KMS-11 (cell line): ENCODE data around the gene SPATA16.

Source experiments
- H2AFZ ChIP-seq: fragments of 200-600 bp; sonication (generic); 2 replicates; pipeline ENCODE4 v1.6.1; 2016; ENCODE audit warnings: antibody characterized with exemption, mixed run types, low read depth
- H3K27ac ChIP-seq: fragments of 200-600 bp; sonication (generic); 2 replicates; pipeline ENCODE4 v1.6.1; 2016; ENCODE audit warnings: mild to moderate bottlenecking, mixed run types
- H3K27me3 ChIP-seq: fragments of 200-600 bp; sonication (generic); 2 replicates; pipeline ENCODE4 v1.6.1; 2017; ENCODE audit warnings: mild to moderate bottlenecking, low read depth, mixed run types, moderate library complexity; ENCODE audit not compliant: insufficient read depth
- H3K36me3 ChIP-seq: fragments of 200-600 bp; sonication (generic); 2 replicates; pipeline ENCODE4 v1.6.1; 2017; ENCODE audit warnings: mild to moderate bottlenecking, mixed run types; ENCODE audit not compliant: insufficient read depth
- H3K4me1 ChIP-seq: fragments of 200-600 bp; sonication (generic); 2 replicates; pipeline ENCODE4 v1.6.1; 2016; ENCODE audit warnings: mild to moderate bottlenecking, low read depth, mixed run types; ENCODE audit not compliant: poor library complexity, severe bottlenecking
- H3K4me2 ChIP-seq: fragments of 200-600 bp; sonication (generic); 2 replicates; pipeline ENCODE4 v1.7.0; 2016; ENCODE audit warnings: mild to moderate bottlenecking, mixed run types
- H3K4me3 ChIP-seq: fragments of 200-600 bp; sonication (generic); IDR thresholded peaks from 2 replicates; pipeline ENCODE4 v1.6.1; 2017; ENCODE audit warnings: low read depth, low read length, mixed read lengths; ENCODE audit not compliant: insufficient read depth
- H3K79me2 ChIP-seq: fragments of 200-600 bp; sonication (generic); 2 replicates; pipeline ENCODE4 v1.6.1; 2016; ENCODE audit warnings: low read depth, mixed run types; ENCODE audit not compliant: insufficient read depth
- H3K9ac ChIP-seq: fragments of 200-600 bp; sonication (generic); 2 replicates; pipeline ENCODE4 v1.6.1; 2016; ENCODE audit warnings: mild to moderate bottlenecking, mixed run types
- H4K20me1 ChIP-seq: fragments of 200-600 bp; sonication (generic); 2 replicates; pipeline ENCODE4 v1.6.1; 2016; ENCODE audit warnings: mild to moderate bottlenecking, mixed run types; ENCODE audit not compliant: insufficient read depth
- TF ChIP-seq, protein P1 (sequence below): fragments of 200-600 bp; sonication (generic); conservative IDR thresholded peaks from 2 replicates; pipeline ENCODE4 v1.6.1; 2017; ENCODE audit warnings: low read depth, mild to moderate bottlenecking, antibody characterized with exemption, low read length, moderate library complexity, mixed read lengths

SPATA16 gene

DNA sequence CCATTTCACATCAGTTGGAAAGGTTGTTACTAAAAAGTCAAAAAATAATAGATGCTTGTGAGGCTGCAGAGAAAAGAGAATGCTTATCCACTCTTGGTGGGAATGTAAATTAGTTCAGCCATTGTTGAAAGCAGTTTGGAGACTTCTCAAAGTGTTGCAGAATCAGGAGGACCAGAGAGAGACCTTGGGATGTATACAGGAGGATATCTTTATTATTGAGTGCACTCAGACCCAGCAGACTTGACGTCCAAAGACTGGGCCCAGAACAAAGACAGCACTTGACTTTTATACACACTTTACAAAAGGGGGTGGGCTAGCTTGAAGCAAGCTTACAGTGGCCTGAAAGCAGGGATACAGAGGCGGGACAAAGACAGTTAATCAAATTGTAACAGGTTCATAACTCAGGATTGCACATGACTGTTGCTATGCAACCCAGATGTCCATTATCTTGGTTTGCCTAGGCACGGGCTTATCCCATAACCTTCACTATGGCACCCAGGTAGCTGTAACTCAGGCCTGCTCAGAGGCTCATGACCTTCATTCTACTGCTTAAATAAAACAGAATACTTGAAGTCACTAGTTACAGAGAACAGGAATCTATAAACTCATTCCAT lies 127.7 kb downstream of the SPATA16 start:
- Histone ChIP-seq H3K4me3 (no peak overlapping the region), H3K36me3 (no peaks in the 10 kb centered on the region), H3K4me1 (no peaks in the 10 kb centered on the region), H3K27me3 (no peaks in the 10 kb centered on the region), H2AFZ (no peak overlapping the region), H3K79me2 (no peaks in the 10 kb centered on the region), H3K9ac (no peak overlapping the region), H4K20me1 (no peaks in the 10 kb centered on the region), H3K4me2 (no peak overlapping the region), H3K27ac (no peak overlapping the region)
- TF ChIP-seq, protein P1, sequence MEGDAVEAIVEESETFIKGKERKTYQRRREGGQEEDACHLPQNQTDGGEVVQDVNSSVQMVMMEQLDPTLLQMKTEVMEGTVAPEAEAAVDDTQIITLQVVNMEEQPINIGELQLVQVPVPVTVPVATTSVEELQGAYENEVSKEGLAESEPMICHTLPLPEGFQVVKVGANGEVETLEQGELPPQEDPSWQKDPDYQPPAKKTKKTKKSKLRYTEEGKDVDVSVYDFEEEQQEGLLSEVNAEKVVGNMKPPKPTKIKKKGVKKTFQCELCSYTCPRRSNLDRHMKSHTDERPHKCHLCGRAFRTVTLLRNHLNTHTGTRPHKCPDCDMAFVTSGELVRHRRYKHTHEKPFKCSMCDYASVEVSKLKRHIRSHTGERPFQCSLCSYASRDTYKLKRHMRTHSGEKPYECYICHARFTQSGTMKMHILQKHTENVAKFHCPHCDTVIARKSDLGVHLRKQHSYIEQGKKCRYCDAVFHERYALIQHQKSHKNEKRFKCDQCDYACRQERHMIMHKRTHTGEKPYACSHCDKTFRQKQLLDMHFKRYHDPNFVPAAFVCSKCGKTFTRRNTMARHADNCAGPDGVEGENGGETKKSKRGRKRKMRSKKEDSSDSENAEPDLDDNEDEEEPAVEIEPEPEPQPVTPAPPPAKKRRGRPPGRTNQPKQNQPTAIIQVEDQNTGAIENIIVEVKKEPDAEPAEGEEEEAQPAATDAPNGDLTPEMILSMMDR, result no peak

DNA sequence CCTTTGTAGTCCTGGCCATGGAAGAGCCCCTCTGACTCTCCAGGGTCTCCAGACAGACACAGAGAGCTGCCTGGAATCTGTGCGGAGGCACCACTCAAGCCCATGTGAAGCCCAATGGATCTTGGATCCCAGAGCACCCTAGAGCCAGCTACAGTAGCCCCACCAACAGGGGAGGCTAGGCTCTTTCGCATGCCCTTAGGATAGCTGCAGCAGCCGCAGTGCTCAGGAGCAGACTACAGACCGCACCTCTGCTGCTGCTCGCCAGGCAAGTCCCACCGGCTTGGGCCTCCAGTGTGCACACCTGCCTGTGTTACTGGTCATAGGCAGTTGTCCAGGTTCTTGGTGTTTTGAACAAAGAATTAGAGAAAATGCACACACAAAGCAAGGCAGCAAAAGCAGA lies 131.6 kb downstream of the SPATA16 start:
- no peaks in the 10 kb centered on the region for H3K27me3 ChIP-seq
- TF ChIP-seq, protein P1, result no peak
- H3K79me2 ChIP-seq, result no peaks in the 10 kb centered on the region
- no peak overlapping the region for H3K27ac ChIP-seq
- no peaks in the 10 kb centered on the region for H3K4me1 ChIP-seq
- H3K9ac ChIP-seq, result no peak overlapping the region
- no peaks in the 10 kb centered on the region for H3K36me3 ChIP-seq
- H2AFZ ChIP-seq, result no peak overlapping the region
- no peaks in the 10 kb centered on the region for H4K20me1 ChIP-seq
- H3K4me2 ChIP-seq, result no peak overlapping the region
- H3K4me3 ChIP-seq, result no peak overlapping the region

DNA sequence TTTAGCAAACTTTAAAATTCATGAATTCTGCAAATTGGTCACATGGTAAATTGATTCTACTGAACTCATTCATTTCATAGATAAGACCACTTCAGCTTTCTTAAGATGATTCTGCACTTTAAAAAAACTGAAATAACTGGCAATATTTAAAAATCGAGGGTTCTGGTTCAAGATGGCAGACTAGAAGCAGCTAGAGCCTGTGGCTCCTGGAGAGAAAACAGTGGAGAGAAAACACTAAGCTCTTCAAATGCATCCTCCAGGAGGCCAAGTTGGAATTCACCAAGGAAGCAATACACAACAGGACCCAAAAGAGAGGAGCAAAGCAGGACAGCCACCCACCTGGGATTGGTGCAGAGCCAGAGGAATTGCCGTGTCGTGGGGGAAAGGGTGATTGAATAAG lies 132.1 kb downstream of the SPATA16 start:
- no peaks in the 10 kb centered on the region for H4K20me1 ChIP-seq
- TF ChIP-seq, protein P1, result no peak
- H3K27me3 ChIP-seq, result no peaks in the 10 kb centered on the region
- no peak overlapping the region for H3K9ac ChIP-seq
- H3K36me3 ChIP-seq, result no peaks in the 10 kb centered on the region
- H3K4me3 ChIP-seq, result no peak overlapping the region
- H2AFZ ChIP-seq, result no peak overlapping the region
- H3K4me1 ChIP-seq, result no peaks in the 10 kb centered on the region
- no peak overlapping the region for H3K27ac ChIP-seq
- no peaks in the 10 kb centered on the region for H3K79me2 ChIP-seq
- H3K4me2 ChIP-seq, result no peak overlapping the region

DNA sequence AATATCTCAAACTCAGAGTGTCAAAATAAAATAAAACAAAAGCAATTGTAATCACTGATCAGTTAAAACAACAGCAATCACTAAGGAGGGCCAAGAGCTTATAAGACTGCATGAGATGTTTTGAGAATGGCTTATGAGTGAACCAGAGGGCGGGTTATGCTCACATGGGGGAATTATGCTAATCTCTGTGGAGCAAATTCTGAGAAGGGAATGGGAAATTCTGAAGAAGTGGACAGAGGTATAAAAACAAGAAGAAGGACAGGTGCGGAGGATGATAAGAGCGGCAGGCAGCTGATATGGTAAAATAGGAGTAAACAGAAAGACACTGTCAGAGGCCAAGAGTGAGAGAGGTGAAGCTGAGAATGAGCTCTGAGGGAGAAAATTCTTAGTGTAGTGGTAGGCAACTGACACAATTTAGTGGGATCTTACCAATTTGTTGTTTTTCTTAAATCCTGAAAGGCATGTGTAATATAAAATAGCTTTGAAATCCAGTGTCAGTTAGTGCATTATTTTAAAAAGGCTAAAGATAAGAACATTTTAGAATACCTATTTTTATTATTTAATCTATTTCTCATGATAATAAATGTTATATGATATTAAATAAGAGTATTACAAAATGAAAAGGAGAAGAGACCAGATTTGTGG lies 133.8 kb downstream of the SPATA16 start:
- Histone ChIP-seq H3K27me3 (no peaks in the 10 kb centered on the region), H4K20me1 (no peaks in the 10 kb centered on the region), H3K4me2 (no peak overlapping the region), H3K79me2 (no peaks in the 10 kb centered on the region), H3K27ac (no peak overlapping the region), H3K4me3 (no peak overlapping the region), H3K4me1 (no peaks in the 10 kb centered on the region), H3K9ac (no peak overlapping the region), H2AFZ (no peak overlapping the region), H3K36me3 (no peaks in the 10 kb centered on the region)
- TF ChIP-seq, protein P1, result no peak
